HL-60 (cell line): ENCODE results near the gene GPNMB.

Experiments
- CTCF ChIP-seq: IDR thresholded peaks from one replicate; pipeline ENCODE4 v1.5.1; 2011; ENCODE audit warnings: low read length, control low read depth, inconsistent platforms; ENCODE audit not compliant: insufficient read depth
- GABPA ChIP-seq: IDR thresholded peaks from 2 replicates; pipeline ENCODE4 v1.6.1; 2012; ENCODE audit warnings: low read depth
- POLR2AphosphoS5 ChIP-seq: IDR thresholded peaks from 2 replicates; pipeline ENCODE4 v1.6.1; 2012; ENCODE audit warnings: low read depth
- REST ChIP-seq: IDR thresholded peaks from 2 replicates; pipeline ENCODE4 v1.6.1; 2012; ENCODE audit warnings: low read depth; ENCODE audit not compliant: insufficient replicate concordance
- SPI1 ChIP-seq: IDR thresholded peaks from 2 replicates; pipeline ENCODE4 v1.6.1; 2012; ENCODE audit warnings: low read depth, mild to moderate bottlenecking, borderline replicate concordance

GRCh38 chr7:23293500-23294073 is 47.0 kb downstream of the GPNMB start:
- no peak for TF ChIP-seq CTCF
- no peak for TF ChIP-seq POLR2AphosphoS5
- no peak for TF ChIP-seq REST
- TF ChIP-seq GABPA = no peak
- no peak for TF ChIP-seq SPI1
